CMK (cell line): ENCODE data around the gene FARS2.

Experiments
- DNase-seq: peaks from one replicate; pipeline ENCODE4 v3.0.0-alpha.2; 2010; ENCODE audit warnings: low read depth

FARS2 gene

DNA sequence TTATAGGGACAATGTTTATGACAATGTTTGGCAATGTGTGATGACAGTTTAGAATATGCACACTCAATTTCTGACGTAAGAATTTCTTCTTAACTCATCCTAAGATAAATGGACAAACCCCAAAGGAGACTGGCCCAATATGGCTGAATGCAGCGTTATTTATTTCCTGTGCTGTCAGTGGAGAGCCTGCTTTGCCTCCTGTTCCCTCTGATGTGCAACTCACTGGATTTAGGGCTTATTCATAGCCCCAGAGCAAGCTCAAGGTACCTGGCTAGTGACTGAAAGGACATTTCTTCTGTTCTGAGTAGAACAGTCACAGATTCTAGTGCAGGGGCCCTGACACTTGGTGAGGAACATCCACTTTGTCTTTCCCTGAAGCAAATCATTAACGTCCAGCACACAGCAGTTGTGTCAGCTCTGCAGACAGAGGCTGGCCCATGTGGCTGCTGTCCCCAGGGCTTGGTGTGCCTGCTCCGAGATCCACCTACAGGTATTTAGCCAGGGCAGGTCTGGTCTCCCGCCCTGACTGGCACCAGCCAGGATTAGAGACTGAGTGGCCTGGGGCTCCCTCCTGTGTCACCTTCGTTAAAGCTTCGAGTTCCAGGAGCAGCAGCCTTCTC lies 64.8 kb downstream of the FARS2 start:
- no peak for DNase-seq

DNA sequence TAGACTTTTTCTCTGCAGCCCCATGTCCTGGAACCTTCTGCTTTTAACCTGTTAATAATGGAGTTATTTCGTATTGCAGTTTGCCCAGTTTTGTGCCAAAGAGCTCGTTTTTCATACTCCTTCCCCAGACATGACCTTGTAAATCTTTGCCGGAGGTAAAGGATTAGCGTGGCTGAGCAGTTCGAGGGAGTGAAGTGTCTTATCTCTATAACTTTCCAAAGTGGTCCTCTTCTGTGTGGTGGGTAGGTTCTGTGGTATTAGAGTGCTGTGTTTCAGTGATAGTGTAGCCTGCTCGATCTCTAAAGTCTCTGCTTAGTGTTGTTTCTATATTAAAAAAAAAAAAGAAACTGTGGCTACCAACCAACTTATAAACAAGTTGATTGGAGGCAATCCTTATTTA lies 67.5 kb downstream of the FARS2 start:
- DNase-seq, result no peak

DNA sequence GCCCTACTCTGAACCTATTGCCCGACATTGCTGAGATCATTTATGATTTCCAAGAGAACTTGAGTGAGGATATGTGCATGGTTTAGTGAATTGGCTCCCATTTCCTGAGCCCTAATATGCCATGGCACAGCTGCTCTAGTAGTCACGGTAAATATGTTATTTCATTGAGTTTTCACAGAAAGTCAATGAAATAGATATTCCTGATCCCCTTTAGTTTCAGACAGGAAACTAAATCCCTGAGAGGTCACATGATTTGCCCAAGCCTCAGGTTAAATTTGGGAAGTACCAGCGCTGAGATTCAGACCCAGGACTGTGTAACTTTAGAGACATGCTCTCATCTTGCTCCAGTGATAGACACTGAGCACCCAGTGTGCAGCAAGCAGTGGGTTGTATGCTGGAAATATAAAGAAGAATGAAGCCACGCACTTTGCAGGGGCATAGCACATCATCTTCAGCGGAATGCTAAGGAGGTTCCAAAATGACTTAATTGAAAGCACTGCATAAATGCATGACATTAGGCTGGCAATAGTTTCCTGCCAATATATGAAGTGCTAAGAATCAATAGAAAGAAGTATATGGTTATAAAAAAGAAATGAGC lies 70.6 kb downstream of the FARS2 start:
- DNase-seq, result no peak

DNA sequence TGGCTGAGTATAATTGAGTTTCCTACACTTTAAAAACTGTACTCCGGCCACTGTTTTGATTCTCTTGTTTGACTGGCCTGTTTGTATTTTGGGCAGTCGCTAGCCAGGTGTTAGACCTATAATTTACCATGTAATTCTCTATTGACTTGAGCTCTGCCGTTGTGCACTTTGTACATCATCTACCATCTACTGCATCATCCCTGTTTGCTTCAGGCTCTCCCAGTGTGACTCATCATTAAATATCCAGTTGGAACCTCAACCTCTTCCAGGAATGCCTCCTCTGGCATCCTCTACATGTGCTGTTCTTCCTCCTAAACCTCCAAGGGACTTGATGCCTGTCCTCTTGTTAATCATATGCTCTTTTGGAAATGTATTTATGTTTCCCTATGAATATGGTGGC lies 72.3 kb downstream of the FARS2 start:
- no peak for DNase-seq

DNA sequence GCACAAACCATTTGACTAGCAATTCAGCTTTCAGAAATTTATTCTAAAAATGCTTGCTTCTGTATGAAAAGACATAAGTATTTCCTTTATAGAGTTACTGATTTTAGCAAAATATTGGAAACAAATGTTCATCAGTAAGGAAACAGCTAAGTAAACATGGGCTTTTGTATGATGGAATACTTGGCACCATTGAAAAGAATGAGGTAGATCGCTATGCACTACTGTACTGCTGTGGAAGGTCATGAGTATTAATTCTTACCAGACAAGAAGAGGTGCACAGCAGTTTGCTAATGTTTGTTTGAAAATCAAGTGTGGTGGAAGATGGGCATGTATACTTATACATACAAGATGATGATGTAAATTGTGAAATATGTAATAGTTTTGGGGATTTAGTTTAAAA lies 73.0 kb downstream of the FARS2 start:
- no peak for DNase-seq

DNA sequence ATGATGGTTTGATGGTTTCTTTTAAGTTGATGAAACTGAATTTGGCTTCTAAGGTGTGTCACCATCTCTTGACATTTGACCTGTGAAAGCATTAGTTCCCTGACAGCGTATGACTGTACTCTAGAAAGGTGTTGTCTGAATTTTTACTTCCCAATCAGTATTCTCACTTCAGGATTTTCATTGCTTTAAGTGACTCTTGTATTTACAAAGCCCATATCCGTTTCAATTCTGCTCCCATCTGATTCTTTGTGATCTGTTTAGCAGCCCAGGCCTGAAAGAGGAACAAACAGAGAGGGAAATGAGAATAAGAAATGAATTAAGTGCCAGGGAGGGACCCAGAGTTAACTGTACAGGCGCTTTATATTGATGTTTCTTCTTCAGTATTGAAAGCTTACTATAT lies 73.7 kb downstream of the FARS2 start:
- no peak for DNase-seq

DNA sequence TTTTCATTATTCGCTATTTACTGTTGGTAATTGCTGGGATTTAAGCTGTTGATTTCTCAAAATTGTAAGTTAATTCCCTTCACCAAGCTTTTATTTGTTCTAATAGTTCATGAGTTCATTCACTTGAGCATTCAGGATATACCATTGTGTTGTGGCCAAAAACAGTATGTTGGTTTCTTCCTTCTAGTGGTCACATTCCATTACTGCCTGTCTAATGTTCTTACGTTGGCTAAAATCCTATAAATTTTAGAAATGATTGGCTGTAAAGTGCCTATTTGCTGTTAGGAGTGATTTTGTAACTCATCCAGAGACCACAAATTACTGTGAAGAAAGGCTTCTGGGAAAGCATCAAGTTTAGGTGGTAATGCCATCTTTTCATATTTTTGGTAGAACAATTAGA lies 76.3 kb downstream of the FARS2 start:
- no peak for DNase-seq

DNA sequence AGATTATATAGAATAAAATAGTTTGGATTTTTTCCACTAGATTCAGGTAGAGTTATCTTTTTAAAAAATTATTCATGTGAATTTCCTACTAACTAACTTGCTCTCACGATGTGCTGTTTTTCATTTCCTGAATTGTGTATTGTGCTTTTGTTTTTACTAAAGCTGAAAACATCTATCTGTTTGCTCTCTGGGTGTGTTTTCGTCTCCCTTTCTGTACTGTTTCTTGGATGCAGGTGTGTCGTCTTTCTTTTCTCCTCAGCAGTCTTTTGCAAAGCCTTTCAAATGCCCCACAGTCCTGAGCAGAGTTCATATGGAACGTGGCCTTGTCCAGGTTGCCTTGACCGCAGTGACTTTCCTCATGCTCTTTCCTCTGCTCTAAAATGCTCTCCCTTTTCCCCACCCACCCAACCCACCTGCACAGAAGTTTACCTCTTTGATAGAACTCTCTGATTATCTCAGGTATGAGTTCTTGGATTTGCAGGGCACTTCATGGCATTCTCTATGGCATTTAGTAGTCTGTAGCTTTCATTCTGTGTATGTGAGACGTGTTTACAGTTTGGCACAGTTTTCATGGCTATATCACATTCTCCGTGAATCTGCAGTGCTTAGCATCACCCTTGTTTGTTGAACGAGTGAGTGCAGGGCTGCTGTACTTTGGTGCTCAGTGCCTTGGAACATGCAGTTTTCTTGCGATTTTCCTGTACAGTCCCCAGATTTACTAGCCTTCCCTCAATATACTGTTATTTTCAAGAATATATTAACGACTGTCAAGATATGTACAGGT lies 77.1 kb downstream of the FARS2 start:
- no peak for DNase-seq

DNA sequence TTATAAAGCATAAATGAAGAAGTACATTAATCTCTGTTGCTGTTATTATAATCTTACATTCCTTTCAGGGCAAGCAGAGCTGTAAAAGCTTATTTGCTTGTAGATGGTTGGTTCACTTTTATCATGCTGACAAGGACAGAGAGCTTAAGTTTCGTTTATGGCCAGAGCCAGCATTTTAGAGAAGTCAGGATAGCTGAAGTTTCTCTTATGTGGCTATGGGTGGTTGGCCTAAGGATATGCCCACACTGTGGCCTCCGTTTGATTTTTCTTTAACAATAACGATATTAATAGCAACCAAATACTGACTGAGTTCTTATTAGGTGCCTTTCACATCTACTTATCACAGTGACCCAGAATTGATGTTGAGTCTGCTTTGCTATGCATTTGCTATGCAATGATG lies 78.5 kb downstream of the FARS2 start:
- no peak for DNase-seq

DNA sequence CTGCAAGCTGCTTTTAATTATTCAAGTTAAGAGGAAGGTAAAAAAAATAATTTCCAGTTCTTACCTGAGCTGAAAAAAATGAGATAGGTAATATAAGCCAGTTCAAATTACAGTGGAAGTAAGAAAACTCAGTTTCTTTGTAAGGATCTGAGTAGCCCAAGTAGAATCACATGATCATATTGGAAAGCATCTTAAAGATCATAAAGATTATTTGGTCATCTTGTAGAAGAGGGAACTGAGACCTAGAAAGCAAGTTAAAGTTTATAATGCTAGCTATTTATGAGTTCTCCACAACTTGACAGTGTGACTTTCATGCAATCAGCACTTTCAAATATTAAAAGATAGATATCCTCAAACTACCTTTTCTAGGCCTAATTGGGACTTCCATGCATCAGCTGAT lies 80.5 kb downstream of the FARS2 start:
- DNase-seq, result no peak

DNA sequence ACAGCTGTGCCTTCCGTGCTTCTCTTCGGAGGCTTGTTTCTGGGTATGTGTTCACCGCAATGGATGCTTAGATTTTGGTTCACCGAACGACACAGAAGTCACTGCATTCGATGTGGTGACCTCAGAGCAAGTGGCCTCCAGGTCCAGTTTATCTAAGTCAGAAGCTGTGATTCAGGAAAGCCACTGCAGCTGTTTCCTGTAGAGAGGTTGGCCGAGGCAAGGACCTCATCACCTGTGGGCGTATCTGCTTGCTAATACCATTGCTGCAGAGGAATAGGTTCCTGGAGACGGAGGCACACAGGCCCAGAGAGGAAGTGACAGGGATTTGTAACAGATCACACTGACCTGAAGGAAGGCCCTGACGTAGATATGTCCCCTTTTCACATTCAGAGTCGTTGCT lies 82.7 kb downstream of the FARS2 start:
- DNase-seq, result no peak

DNA sequence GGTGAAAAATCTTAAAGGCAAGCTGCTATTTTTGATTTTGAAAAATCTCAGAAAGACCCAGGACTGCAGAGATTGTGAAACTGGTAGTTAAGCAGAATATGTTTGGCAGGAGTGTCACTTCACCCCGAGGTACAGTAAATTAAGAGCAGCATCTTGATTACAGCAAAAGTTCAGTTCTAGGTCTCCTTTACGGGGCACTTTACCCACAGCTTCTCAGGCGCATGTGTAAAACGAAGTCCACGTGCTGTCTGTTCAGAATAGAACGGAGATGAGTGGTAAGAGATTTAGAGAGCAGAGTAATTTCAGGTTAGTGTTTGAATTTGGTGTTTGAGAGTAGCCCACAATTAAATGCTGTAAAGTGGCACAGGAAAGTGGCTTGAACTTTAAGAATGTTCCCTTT lies 84.0 kb downstream of the FARS2 start:
- DNase-seq, result no peak

DNA sequence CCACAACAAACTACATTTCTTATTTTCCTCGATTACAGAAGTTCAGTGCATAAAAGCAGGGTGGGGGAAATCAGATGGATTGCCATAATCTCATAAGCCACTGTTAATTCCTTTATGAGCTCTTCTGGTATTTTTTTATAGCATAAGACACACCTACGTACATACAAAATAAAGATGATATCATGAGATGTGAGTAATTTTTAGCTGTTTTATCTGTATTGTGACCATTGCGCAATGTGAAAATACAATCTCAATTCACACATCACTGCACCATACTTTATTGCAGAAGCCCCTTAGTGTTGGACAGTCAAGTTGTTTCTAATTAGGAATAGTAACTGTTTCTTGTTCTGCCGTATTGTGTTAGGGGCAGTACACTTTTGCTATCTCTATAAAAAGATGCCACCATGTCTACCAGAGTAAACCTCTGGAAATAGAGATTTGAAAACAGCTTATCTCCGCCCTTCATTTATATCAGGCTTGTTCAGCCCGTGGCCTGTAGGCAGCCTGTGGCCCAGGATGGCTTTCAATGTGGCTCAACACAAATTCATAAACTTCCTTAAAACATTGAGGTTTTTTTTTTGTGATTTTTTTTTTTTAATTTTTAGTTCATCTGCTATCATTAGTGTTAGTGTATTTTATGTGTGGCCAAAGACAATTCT lies 90.4 kb downstream of the FARS2 start:
- no peak for DNase-seq

DNA sequence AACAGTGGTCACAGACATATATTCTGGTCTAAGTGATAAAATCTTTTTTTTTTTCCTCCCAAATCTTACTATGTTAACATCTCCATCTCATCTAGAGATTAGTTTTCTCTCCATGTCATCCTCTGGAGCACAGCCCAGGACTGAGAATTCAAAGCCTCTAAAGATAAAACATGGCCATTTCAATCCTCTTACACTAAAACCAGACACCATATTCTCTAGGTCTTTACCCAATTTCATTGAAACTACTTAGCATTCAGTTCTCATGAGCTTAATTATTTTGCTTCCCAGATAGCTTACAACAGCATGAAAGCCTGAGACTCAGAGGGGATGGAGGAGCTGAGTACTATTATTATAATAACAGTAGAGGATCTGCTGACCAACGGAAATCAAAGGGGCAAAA lies 92.7 kb downstream of the FARS2 start:
- no peak for DNase-seq

DNA sequence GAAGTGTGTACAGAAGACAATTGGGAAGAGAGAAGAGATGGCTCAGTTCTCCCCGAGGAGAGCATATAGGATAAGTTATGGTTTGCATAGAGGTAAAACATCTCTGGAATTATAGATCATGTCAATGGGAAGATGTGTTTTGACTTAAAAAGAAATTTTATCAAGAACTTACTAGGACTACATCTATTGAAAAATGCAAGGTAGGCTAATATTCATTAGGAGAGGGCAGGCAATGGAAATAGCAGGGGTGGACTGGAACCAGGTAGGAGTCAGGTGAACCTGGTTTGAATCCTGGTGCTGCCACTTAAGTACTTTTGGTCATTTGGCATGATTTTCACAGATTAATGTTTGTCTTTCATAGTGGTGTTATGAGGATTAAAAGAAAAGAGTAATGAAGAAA lies 96.2 kb downstream of the FARS2 start:
- no peak for DNase-seq

DNA sequence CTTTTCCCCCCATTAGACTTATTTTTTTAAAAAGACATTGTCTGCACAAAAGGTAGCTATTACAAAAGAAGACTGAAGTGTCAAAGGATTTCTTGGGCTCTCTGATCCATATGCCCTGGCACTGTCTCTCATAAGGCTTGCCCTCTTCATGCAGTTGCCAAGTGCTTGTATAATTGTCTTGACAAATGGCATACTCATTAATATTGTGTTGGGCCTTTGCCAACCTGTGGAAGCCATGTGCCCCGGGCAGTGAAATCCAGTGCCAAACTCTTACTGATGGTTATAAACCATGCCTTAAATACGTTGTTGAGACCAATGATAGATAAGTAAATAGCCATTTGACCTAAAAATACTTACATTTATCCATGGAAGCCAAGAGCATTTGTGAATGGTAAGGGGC lies 98.1 kb downstream of the FARS2 start:
- DNase-seq, result no peak

DNA sequence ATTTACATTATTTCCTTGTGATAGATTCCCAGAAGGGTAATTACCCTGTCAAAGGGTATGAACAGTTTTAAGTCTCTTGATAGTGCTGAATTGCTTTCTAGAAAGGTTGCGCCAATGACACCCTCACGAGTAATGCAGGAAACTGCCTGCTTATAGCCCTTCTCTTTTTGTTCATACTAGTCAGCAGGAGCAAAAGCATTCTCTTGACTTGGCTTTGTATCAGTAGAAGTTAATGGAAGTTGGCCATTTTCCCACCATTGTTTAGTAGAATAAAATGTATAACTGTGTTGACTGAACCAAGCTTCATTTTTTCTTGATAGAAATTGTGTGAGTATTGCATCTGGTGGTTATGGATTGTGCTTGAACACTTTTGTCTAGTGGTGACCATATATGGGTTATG lies 100.1 kb downstream of the FARS2 start:
- no peak for DNase-seq

DNA sequence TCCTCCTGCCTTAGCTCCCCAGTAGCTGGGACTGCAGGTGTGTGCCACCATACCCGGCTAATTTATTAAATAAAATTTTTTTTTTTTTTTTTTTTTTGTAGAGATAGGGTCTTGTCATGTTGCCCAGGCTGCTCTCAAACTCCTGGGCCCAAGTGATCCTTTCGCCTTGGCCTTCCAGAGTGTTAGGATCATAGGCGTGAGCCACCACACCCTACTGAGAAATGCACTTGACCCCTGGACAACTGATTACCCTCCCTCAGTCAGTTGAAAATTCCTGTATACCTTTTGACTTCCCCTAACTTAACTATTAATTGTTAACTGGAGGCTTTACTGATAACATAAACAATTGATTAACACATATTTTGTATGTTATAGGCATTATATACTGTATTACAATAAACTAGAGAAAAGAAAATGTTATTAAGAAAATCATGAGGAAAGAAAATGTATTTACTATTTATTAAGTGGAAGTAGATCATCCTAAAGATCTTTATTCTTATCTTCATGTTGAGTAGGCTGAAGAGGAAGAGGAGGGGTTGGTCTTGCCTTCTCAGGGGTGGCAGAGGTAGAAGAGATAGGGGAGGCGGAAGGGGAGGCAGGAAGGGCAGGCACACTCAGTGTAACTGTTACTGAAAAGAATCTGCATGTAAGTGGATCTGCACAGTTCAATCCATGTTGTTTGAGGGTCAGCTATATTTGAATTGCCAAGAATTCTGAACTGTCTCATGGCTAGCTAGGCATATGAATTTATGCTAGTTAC lies 104.3 kb downstream of the FARS2 start:
- peak; percentile 71 for DNase-seq

DNA sequence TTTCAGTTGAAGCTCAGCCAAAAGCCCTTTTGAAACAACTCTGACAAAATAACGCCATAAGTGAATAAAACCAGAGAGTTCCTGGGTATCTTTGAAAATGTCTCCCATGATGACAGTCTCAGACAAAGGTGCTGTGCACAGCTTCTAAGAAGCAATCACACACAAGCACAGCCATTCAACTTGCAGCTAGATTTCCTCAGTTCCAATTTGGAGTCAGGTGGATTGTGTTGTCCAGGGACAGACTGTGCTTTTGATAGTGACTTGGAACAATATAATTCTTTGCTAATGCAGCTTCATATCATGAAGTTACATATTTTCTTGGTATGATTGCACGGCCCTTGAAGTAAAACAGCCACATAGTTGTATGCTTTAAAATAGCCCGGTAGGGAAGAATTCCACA lies 105.6 kb downstream of the FARS2 start:
- no peak for DNase-seq

DNA sequence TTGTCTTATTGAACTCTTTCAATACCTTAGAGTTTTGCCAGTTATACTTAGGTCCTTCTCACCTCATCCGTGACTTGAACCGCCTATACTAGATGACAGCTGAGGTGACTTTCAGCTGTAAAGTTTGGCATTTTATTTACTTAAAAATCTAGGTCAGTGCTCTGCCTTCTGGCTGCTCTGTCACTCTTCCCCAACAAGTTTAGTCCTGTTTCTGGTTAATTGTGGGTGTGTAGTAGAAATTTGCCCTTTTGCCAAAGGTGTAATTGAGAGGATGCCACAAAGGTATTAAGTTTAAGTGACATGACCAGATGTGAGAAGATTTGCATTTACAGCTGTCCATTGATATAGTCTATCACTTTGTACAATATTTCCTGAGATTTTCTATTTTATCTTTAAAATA lies 106.2 kb downstream of the FARS2 start:
- no peak for DNase-seq

DNA sequence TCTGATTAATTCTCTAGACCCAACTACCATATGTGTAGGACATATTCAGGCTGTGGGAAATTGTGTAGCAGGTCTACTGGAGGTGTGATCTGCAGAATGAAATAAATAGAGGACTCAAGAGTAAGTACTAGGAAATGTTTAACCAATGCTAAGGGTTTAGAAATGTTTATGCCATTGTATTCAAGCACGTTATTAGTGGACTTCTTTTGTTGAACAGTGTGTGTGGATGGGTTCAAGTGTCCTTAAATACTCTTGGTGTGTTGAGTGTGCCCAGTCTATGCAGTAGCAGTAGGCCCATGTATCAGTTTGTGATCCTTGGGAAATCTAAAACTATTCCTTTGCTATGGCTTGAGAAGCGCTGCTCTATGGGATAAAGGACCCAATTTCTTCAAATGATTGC lies 112.1 kb downstream of the FARS2 start:
- DNase-seq, result no peak

DNA sequence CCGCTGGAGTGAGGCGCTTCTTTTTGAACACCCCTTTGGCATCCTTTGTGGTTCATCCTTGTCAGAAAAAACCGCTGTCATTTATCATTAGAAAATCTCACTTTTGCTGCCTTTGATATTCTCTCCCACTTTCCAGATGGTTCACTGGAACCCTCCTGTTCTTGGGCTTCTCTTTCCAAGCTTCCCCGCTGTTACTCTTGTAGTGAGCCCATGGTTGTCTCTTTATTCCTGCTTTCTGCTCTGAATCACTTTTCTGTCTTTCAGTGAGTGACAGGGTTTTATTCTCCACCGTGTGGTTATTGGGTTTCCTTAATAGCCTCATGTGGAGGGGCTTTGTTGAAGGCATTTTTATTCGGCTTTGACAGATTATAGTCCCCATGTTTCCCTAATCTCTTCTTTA lies 117.0 kb downstream of the FARS2 start:
- DNase-seq, result no peak
